ENCODE data around the gene EME2. TPM values are rescaled to one million over a fixed set of nuclear protein-coding genes. Genes with fewer than 3 reads are reported as not detected.

EME2 gene
- total and polyA plus RNA-seq, 2 donors (not counting 1 experiment from before 2014, with no cell fraction given), result 34.6 to 42.5 TPM

GRCh38 chr16:1786242-1787055, 13.8 kb downstream of the EME2 start:
- intact Hi-C loops (cut with micrococcal nuclease), result no loop called here
- Histone ChIP-seq H3K79me2 (ENCODE audit: control insufficient read depth, insufficient read depth, low read length) (peaks cover 70% of the 10 kb centered on the region), H2AFZ (ENCODE audit: insufficient read depth, low read depth, low read length, poor library complexity, severe bottlenecking) (no peak overlapping the region), H3K4me3 (ENCODE audit: control extremely low read depth in 1 of 5, extremely low read depth in 1 of 5, insufficient read depth in 1 of 5, low read depth in 2 of 5, low read length in 4 of 5) (no peak overlapping the region), H3K36me3 (replicated peaks in 1 of 2; ENCODE audit: control extremely low read depth in 1 of 2, control insufficient read depth in 1 of 2, extremely low read depth in 1 of 2, insufficient read depth in 2 of 2, low read length in 1 of 2) (peaks cover 0 to 33% of the 10 kb centered on the region in 2 experiments), H3K4me2 (replicated peaks; ENCODE audit: low read depth, low read length, poor library complexity, severe bottlenecking) (no peak overlapping the region), H3K9ac (ENCODE audit: low read length) (no peak overlapping the region), H4K20me1 (ENCODE audit: control insufficient read depth, insufficient read depth, low read length, poor library complexity, severe bottlenecking) (peaks cover 62% of the 10 kb centered on the region), H3K4me1 (ENCODE audit: control insufficient read depth in 2 of 2, insufficient read depth in 2 of 2, low read length in 2 of 2) (peaks cover 4 to 17% of the 10 kb centered on the region in 2 donors), H3K9me3 (ENCODE audit: control extremely low read depth in 1 of 3, control insufficient read depth in 2 of 3, insufficient read depth in 1 of 3, low read length in 2 of 3) (no peaks in the 10 kb centered on the region), H3K27me3 (replicated peaks in 1 of 4; ENCODE audit: control extremely low read depth in 1 of 4, control insufficient read depth in 3 of 4, insufficient read depth in 4 of 4, low read length in 3 of 4) (no peaks in the 10 kb centered on the region), H3K27ac (ENCODE audit: low read length in 2 of 2) (no peak overlapping the region)
- ChIA-PET CTCF (no interaction called here), POLR2A (no interaction called here)
- WGBS (ENCODE audit: insufficient coverage), result 97% methylated on average over 51 of the region's 51 CpGs
- Mint-ChIP-seq H3K4me3 (no peak overlapping the region), H3K27ac (no peak overlapping the region), H3K4me1 (peaks cover 15% of the 10 kb centered on the region), H3K9me3 (ENCODE audit: insufficient read depth) (no peaks in the 10 kb centered on the region), H3K27me3 (no peaks in the 10 kb centered on the region)
- TF ChIP-seq, protein P1, sequence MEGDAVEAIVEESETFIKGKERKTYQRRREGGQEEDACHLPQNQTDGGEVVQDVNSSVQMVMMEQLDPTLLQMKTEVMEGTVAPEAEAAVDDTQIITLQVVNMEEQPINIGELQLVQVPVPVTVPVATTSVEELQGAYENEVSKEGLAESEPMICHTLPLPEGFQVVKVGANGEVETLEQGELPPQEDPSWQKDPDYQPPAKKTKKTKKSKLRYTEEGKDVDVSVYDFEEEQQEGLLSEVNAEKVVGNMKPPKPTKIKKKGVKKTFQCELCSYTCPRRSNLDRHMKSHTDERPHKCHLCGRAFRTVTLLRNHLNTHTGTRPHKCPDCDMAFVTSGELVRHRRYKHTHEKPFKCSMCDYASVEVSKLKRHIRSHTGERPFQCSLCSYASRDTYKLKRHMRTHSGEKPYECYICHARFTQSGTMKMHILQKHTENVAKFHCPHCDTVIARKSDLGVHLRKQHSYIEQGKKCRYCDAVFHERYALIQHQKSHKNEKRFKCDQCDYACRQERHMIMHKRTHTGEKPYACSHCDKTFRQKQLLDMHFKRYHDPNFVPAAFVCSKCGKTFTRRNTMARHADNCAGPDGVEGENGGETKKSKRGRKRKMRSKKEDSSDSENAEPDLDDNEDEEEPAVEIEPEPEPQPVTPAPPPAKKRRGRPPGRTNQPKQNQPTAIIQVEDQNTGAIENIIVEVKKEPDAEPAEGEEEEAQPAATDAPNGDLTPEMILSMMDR (IDR thresholded peaks at IDR 0.05), result no peak
- no peak for TF ChIP-seq EZH2 (IDR thresholded peaks at IDR 0.05; ENCODE audit: borderline replicate concordance, insufficient read depth, low read depth, low read length, poor library complexity, severe bottlenecking)
- ATAC-seq (ENCODE audit: low read depth), result no peak
- DNase-seq, result no peak

GRCh38 chr16:1787056-1787321, 14.4 kb downstream of the EME2 start:
- peaks cover 0 to 33% of the 10 kb centered on the region in 2 experiments for H3K36me3 ChIP-seq (replicated peaks in 1 of 2; ENCODE audit: control extremely low read depth in 1 of 2, control insufficient read depth in 1 of 2, extremely low read depth in 1 of 2, insufficient read depth in 2 of 2, low read length in 1 of 2)
- Mint-ChIP-seq H3K4me1 (peaks cover 10% of the 10 kb centered on the region), H3K9me3 (ENCODE audit: insufficient read depth) (no peaks in the 10 kb centered on the region), H3K27me3 (no peaks in the 10 kb centered on the region), H3K27ac (no peak overlapping the region), H3K4me3 (no peak overlapping the region)
- no peak overlapping the region for H3K27ac ChIP-seq (ENCODE audit: low read length in 2 of 2)
- peaks cover 0 to 12% of the 10 kb centered on the region in 2 donors for H3K4me1 ChIP-seq (ENCODE audit: control insufficient read depth in 2 of 2, insufficient read depth in 2 of 2, low read length in 2 of 2)
- no peak overlapping the region for H3K9ac ChIP-seq (ENCODE audit: low read length)
- H3K4me3 ChIP-seq (ENCODE audit: control extremely low read depth in 1 of 5, extremely low read depth in 1 of 5, insufficient read depth in 1 of 5, low read depth in 2 of 5, low read length in 4 of 5), result no peak overlapping the region
- H3K9me3 ChIP-seq (ENCODE audit: control extremely low read depth in 1 of 3, control insufficient read depth in 2 of 3, insufficient read depth in 1 of 3, low read length in 2 of 3), result no peaks in the 10 kb centered on the region
- TF ChIP-seq, protein P1 (IDR thresholded peaks at IDR 0.05), result no peak
- no peak for TF ChIP-seq EZH2 (IDR thresholded peaks at IDR 0.05; ENCODE audit: borderline replicate concordance, insufficient read depth, low read depth, low read length, poor library complexity, severe bottlenecking)
- WGBS (ENCODE audit: insufficient coverage), result 96% methylated on average over 6 of the region's 6 CpGs
- no peak for DNase-seq
- ATAC-seq (ENCODE audit: low read depth), result no peak
- H2AFZ ChIP-seq (ENCODE audit: insufficient read depth, low read depth, low read length, poor library complexity, severe bottlenecking), result no peak overlapping the region
- no peak overlapping the region for H3K4me2 ChIP-seq (replicated peaks; ENCODE audit: low read depth, low read length, poor library complexity, severe bottlenecking)
- ChIA-PET POLR2A (interaction anchor here (0.5 kb wide), 1 partner anchor 14 kb away, joined by 3 read pairs; the partner anchor contains the start of genes EME2 and MRPS34), CTCF (no interaction called here)
- peaks cover 65% of the 10 kb centered on the region for H3K79me2 ChIP-seq (ENCODE audit: control insufficient read depth, insufficient read depth, low read length)
- intact Hi-C loops (cut with micrococcal nuclease), result no loop called here
- H3K27me3 ChIP-seq (replicated peaks in 1 of 4; ENCODE audit: control extremely low read depth in 1 of 4, control insufficient read depth in 3 of 4, insufficient read depth in 4 of 4, low read length in 3 of 4), result no peaks in the 10 kb centered on the region
- peaks cover 57% of the 10 kb centered on the region for H4K20me1 ChIP-seq (ENCODE audit: control insufficient read depth, insufficient read depth, low read length, poor library complexity, severe bottlenecking)

All from B cell (primary cell).